GM21423 (cell line): Measurements from ENCODE around the gene CEP120.
"Not testable (repeated sequence)": the region's sequence is repeated elsewhere in the genome, so short reads cannot be mapped to it uniquely, and the experiment has no call there.

ENCODE experiments used
- ATAC-seq: cut with Tn5 transposase; IDR thresholded peaks from one replicate; pipeline ENCODE4 v1.9.1; 2021; ENCODE audit warnings: mild to moderate bottlenecking, moderate library complexity; ENCODE audit not compliant: unreplicated experiment

CEP120 gene

GRCh38 chr5:123391009-123391408 lies 32.2 kb downstream of the CEP120 start:
- no peak for ATAC-seq

GRCh38 chr5:123389794-123390193 lies 33.4 kb downstream of the CEP120 start:
- ATAC-seq = no peak

- no peak for ATAC-seq
These were observed 35.9 kb downstream of the CEP120 start for GRCh38 chr5:123387313-123387712.

GRCh38 chr5:123382252-123382651 lies 41.0 kb downstream of the CEP120 start:
- ATAC-seq = no peak

- no peak for ATAC-seq
These were observed 51.5 kb downstream of the CEP120 start for GRCh38 chr5:123371575-123372179.

GRCh38 chr5:123369371-123369968 lies 53.7 kb downstream of the CEP120 start:
- no peak for ATAC-seq

GRCh38 chr5:123367739-123368138 lies 55.5 kb downstream of the CEP120 start:
- ATAC-seq = no peak

- no peak for ATAC-seq
These were observed 58.0 kb downstream of the CEP120 start for GRCh38 chr5:123365156-123365555.

- ATAC-seq = no peak
These were observed 58.6 kb downstream of the CEP120 start for GRCh38 chr5:123364441-123365155.

GRCh38 chr5:123360910-123361309 lies 62.3 kb downstream of the CEP120 start:
- ATAC-seq = no peak

GRCh38 chr5:123360201-123360571 lies 63.0 kb downstream of the CEP120 start:
- no peak for ATAC-seq

GRCh38 chr5:123359454-123360200 lies 63.6 kb downstream of the CEP120 start:
- ATAC-seq = no peak

GRCh38 chr5:123358751-123359150 lies 64.5 kb downstream of the CEP120 start:
- ATAC-seq = no peak

GRCh38 chr5:123358304-123358703 lies 64.9 kb downstream of the CEP120 start:
- ATAC-seq = no peak

- no peak for ATAC-seq
These were observed 71.4 kb downstream of the CEP120 start for GRCh38 chr5:123351820-123352219.

GRCh38 chr5:123351240-123351639 lies 72.0 kb downstream of the CEP120 start:
- ATAC-seq = no peak

GRCh38 chr5:123350742-123351141 lies 72.5 kb downstream of the CEP120 start:
- no peak for ATAC-seq

GRCh38 chr5:123344816-123345426 lies 78.3 kb downstream of the CEP120 start:
- ATAC-seq = no peak

- ATAC-seq = no peak
These were observed 82.3 kb downstream of the CEP120 start for GRCh38 chr5:123340928-123341327.

- ATAC-seq = not testable (repeated sequence)
These were observed 114.8 kb downstream of the CEP120 start for GRCh38 chr5:123308377-123308776.

GRCh38 chr5:123305751-123306150 lies 117.5 kb downstream of the CEP120 start:
- no peak for ATAC-seq
